ENCODE results near the gene FAM83E.
"Not testable (repeated sequence)": the region's sequence is repeated elsewhere in the genome, so short reads cannot be mapped to it uniquely, and the experiment has no call there.

Gene FAM83E

DNA sequence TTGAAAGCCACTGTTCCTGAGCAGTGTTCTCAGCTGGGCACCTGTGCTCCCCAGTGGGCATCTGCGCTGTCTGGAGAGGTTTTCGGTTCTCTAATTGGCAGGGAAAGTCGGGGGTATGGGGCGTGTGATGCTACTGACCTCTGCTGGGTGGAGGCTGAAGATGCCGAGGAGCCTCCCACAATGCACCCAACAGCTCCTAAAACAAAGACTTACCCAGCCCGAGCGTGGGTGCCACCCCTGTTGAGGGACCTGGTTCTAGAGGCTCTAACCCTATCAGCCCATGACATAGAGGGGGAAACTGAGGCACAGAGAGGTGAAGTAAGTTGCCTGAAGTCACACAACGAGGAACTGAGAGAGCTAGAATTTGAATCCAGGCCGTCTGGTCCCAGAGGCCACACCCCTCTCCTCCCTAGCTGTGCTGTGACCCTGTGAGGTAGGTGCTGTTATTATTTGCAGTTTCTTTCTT, 6.0 kb downstream of the FAM83E start:
- DNase-seq: peak; percentile 85

DNA sequence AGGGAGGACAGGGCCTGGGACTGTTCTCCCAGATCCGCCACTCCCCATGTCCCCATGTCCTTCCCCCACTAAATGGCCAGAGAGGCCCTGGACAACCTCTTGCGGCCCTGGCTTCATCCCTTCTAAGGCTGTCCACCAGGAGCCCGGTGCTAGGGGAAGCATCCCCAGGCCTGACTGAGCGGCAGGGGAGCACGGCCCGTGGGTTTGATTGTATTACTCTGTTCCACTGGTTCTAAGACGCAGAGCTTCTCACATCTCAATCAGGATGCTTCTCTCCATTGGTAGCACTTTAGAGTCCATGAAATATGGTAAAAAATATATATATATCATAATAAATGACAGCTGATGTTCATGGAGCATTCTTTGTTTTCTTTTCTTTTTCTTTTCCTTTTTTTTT, 7.5 kb downstream of the FAM83E start:
- DNase-seq: no peak

DNA sequence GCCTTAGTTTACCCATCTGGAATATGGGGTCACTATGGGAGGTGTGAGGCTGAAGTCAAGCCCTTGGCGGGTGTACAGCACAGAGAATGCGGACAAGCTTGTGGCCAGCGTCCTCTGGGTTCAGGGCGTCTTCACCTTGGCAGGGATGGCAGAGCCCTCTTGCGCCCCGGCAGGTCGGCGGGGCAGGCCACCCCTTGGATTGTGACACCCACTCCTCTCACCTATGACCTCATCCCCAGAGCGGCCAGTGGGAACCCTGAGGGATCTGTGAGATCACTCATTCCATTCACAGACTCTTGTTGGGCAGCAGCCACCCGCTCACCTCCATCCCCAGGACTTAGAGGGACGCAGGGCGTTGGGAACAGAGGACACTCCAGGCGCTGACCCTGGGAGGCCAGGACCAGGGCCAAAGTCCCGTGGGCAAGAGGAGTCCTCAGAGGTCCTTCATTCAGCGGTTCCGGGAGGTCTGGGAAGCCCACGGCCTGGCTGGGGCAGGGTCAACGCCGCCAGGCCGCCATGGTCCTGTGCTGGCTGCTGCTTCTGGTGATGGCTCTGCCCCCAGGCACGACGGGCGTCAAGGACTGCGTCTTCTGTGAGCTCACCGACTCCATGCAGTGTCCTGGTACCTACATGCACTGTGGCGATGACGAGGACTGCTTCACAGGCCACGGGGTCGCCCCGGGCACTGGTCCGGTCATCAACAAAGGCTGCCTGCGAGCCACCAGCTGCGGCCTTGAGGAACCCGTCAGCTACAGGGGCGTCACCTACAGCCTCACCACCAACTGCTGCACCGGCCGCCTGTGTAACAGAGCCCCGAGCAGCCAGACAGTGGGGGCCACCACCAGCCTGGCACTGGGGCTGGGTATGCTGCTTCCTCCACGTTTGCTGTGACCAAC, 8.2 kb downstream of the FAM83E start, which contains the start of gene SPACA4:
SPACA4 (plus strand) TSS at position 280 of the 896 bp plus-strand sequence; CDS start at position 517, 237 bp downstream.
- no peak for DNase-seq

DNA sequence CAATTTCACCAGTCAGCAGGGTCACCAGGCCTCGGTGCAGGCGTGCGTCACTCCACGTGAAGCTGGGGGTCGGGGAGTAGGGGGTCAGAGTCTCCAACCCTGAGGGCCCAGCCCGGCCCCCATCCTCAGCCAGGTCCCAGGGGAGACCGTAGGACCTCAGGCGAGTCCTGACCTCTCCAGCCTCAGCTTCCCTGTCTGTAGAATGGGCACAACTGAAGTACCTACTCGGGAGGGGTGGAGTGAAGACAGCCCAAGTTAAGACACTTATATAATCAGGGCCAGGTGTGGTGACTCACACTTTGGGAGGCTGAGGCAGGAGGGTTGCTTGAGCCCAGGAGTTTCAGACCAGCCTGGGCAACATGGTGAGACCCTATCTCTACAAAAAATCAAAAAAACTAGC, 11.0 kb downstream of the FAM83E start:
- no peak for DNase-seq

DNA sequence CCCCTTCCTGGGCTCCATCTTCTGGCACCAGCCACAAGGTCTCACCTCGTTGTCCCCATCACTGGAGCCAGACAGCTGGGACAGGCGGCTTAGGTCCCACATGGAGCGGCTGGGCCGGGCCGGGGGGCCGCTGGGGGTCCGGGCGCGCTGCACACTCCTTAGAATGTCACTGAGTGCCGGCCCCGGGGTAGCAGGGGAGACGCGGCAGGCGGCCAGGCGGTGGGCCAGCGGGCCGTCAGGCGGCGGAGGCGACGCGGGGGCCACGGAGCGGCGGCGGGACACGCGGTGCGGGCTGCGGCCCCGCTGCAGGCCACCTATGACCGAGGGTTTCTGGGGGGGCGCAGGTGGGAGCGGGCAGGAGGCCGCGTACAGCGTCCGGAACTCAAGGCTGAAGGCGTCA, 11.4 kb downstream of the FAM83E start:
- DNase-seq: no peak

DNA sequence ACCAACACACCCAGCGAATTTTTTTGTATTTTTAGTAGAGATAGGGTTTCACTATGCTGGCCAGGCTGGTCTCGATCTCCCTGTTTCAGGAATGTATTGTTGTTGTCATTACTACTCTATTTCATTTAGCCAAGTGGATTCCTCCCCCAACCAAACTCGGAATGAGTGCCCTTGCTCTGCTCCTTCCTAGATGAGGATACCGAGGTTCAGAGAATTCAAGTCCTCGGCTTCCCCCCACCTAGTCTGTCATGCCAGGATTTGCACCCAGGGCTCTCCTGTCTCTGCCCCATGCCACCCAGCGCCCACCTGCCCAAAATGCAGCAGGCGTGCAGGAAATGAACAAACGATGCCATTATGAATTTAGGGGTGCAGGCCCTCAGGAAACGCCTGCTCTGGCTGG, 11.9 kb downstream of the FAM83E start:
- no peak for DNase-seq

DNA sequence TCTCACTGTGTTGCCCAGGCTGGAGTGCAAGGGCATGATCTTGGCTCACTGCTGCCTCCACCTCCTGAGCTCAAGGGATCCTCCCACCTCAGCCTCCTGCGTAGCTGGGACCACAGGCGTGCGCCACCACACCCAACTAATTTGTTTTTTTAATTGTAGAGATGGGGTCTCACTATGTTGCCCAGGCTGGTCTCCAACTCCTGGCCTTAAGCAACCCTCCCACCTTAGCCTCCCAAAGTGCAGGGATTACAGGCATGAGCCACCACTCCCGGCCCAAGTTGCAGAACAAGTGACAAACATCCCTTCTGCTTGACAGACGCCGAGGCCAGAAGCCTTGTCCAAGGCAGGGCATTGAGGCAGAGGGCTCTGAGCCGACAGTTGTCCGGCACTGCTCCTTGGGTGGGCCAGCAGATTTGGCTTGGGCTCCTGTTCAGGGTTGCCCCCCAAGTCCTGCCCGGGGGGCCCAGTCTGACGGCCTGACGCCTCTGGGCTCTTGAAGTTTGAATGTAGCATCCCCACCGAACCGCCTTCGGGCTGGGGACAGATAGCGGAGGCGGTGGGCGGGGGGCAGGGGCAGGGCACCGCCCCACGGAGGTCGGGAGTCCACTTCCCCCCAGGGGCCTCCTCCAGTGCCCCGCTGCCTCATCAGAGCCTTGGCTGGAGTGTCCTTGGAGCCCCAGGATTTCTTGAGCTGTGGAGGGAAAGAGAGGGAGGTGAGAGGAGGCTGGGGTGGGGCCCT, 14.0 kb downstream of the FAM83E start:
- DNase-seq: no peak

DNA sequence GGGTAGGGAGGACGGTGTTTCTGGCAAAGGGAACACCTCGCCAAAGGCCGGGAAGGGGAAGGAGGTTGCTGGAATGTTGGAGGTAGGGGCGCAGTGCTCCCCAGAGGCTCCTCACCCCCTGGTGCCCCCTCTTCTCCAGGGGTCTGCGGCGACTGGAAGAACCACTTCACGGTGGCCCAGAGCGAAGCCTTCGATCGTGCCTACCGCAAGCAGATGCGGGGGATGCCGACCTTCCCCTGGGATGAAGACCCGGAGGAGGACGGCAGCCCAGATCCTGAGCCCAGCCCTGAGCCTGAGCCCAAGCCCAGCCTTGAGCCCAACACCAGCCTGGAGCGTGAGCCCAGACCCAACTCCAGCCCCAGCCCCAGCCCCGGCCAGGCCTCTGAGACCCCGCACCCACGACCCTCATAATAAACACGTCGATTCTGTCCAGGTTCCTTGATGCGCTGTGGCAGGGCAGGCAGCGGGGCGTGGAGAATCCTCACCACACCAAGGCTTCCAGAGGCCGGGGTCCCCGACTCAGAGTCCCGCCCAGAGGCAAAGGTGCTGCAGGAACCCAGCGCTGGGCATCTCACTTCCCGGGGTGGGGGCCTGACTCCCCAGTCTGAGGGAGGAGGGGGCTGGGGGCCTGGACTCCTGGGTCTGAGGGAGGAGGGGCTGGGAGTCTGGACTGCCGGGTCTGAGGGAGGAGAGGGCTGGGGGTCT, 15.7 kb downstream of the FAM83E start:
- DNase-seq: no peak

DNA sequence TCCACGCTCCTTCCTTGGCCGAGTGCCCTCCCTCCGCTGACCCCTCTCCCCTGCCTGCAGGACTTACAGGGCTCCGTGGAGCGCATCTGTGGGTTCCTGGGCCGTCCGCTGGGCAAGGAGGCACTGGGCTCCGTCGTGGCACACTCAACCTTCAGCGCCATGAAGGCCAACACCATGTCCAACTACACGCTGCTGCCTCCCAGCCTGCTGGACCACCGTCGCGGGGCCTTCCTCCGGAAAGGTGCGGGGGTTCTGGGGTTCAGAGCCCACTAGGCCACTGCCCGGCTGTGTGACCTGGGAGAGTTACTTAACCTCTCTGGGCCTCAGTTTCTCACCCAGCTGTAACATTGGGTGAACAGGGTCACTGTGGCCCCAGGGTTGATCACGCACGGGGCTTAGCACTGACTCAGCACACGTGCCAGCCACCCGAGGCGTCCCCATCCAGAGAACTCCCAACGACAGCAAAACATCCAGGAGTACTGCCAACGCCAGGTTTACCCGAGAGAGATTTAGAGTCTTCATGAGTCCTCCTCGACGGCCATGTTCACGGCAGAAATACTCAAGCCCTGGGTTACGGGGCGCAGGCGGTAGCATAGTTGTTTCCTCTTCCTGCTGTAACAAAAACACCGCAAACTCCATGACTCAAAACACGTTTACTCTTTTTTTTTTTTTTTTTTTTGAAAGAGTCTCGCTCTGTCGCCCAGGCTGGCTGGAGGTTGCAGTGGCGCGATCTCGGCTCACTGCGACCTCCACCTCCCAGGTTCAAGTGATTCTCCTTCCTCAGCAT, 18.0 kb downstream of the FAM83E start:
- peak; percentile 64 for DNase-seq

DNA sequence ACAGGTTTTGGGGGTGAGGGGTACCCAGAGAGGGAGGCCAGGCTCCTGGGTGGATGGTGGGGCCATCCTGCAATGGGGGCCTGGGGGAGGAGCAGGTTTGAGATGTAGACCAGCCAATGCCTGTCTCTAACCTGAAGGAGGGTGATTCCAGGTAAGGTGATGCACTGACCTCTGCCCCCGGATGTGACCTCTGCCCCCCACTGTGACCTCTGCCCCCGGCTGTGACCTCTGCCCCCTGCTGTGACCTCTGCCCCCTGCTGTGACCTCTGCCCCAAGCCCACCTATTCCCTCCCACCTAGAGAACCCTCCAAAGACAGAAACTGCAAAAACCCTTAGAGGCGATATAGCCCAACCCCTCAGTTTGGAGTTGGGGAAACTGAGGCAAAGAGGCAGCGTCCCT, 18.6 kb downstream of the FAM83E start:
- no peak for DNase-seq

DNA sequence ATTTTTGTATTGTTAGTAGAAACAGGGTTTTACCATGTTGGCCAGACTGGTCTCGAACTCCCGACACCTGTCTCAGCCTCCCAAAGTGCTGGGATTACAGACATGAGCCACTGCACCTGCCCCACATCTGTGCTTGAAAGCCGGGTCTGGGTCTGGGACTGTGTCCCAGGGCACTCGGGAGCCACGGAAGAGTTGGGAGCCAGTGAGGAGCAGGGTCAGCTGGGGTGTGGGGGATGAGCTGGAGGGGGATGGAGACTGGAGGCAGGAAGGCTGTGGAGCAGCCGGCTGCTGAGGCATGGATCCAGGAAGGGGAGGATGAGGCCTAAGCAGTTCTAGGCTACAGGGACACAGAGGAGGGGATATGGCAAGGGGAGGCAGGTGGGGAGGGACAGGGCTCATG, 19.0 kb downstream of the FAM83E start:
- DNase-seq: no peak

DNA sequence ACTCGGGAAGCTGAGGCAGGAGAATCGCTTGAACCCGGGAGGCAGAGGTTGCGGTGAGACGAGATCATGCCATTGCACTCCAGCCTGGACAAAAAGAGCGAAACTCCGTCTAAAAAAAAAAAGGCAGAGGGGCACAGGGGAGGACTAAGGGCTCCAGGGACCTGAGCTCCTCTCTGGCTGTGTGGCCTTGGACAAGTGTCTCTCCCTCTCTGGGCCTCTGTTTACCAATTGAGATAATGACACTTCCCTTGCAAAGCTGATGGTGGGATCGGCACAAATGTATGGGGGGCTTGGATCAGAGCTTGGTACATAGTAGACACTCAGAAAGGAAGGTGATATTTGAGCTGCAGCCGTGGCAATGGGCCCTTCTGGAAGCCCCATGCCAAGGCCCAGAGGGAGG, 19.7 kb downstream of the FAM83E start:
- DNase-seq: no peak

DNA sequence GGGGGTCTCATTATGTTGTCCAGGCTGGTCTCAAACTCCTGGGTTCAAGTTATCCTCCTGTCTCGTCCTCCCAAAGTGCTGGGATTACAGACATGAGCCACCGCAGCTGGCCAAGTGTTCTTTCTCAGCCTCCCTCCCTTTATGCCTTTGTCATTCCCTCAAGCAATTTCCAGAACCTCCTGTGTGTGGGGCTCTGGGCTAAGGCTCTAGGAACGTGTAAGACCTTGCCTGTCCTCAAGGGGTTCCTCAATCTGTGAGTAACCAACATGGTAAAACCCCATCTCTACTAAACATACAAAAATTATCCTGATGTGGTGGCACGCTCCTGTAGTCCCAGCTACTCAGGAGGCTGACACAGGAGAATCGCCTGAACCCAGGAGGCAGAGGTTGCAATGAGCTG, 23.9 kb downstream of the FAM83E start:
- DNase-seq: peak; percentile 25

DNA sequence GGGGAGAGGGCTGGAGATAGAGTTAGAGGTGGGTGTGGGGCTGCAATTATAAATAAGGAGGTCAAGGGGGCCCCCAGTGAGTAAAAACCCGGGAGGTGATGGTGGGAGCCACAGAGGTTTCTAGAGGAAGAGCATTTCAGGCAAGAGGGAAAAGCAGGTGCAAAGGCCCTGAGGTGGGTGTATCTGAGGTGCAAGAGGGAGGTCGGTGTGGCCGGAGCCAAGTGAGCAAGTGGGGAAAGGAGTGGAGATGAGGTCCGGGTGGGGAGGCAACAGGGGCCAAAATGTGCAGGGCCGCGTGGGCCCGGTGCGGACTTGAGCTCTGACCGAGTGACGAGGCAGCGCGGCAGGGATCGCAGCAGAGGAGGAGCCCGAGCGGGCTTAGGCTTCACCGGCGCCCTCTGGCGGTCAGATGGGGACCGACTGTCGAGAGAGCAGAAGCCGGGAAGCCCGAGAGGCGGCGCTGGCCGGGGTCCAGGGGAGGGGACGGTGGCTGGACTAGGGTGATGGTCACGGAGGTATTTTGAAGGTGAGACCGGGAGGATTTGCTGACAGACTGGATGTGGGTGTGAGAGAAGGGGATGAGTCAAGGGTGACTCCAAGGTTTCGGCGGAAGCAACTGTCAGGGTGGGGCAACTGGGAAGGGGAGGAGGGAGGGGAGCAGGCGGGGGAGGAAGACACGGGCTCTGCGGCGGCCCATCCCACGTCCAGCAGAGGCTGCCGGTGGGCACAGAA, 26.0 kb downstream of the FAM83E start:
- peak; percentile 85 for DNase-seq

DNA sequence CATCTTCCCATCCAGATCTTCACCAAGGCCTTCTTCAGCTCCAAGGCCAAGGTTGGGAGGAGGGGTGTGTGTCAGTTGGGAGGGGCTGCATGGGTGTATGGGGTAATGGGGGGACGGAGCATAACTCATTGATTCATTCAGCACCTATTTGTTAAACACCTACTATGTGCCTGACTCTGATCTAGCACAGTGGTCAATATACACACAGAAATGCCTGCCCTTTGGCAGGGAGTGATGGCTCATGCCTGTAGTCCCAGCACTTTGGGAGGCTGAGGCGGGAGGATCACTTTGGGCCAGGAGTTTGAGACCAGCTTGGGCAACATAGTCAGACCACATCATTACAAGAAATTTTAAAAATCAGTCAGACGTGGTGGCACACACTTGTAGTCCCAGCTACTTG, 27.5 kb downstream of the FAM83E start:
- DNase-seq: no peak

DNA sequence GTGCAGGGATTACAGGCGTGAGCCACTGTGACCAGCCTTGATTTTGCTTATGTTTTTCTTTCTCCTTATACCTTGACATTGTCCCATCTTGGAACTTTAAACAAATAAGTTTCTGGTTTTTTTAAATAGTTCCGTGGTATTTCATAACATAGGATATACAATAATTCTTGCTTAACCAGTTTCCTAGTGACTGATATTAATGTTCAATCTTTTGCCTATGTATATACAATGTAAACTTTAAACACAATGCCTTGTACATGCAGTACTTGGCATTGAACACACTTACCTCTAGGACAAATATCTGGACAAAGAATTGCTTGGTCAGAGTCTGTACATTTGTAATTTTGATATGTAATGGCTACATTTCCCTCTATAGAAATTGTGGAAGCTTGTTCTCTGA, 32.7 kb downstream of the FAM83E start:
- no peak for DNase-seq

DNA sequence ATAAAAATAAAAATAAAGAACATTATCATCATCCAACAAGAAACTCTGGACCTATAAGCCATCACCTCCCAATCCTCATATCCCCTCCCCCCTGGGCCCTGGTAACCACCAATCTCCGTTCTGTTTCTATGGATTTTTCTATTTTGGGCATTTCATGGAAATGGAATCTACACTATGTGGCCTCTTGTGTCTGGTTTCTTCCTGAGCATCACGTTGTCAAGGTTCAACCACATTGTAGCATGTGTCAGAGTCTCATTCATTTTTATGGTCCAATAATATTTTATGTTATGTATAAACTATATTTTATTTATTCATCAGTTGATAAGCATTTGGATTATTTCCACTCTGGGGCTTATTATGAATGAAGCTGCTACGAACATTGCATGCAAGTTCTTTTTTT, 36.0 kb downstream of the FAM83E start:
- DNase-seq: no peak

DNA sequence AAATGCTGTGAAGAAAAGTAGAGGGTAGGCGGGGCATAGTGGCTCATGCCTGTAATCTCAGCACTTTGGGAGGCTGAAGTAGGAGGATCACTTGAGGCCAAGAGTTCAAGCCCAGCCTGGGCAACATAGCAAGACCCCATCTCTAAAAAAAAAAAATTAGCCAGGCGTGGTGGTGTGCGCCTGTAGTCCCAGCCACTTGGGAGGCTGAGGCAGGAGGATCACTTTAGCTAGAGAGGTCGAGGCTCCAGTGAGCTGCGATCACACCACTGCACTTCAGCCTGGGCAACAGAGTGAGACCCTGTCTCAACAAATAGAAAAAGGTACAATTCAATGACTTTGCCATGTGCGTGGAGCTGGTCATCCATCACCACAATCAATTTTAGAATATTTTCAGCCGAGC, 37.0 kb downstream of the FAM83E start:
- DNase-seq: not testable (repeated sequence)

DNA sequence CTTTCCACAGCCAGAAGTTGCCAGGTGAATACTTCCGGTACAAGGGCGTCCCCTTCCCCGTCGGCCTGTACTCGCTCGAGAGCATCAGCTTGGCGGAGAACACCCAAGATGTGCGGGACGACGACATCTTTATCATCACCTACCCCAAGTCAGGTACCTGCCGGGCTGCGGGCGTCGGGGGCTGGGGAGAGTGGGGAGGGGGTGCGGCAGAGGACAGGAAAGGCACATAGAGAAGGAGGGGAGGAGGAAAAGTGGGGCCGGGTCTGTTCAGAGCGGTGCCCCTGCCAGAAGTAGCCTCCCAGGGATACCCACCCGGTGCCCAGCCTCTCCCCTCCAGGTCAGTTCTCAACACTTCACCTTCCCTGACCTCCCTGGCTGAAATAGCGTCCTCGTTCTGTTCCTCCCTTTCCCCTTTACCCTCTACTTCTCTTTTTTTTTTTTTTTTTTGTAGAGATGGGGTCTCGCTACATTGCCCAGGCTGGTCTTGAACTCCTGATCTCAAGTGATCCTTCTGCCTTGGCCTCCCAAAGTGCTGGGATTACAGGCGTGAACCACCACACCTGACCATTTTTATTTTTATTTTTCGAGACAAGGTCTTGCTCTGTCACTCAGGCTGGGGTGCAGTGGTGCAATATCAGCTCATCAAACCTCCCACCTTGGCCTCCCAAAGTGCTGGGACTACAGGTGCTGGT, 38.8 kb downstream of the FAM83E start:
- DNase-seq: no peak

DNA sequence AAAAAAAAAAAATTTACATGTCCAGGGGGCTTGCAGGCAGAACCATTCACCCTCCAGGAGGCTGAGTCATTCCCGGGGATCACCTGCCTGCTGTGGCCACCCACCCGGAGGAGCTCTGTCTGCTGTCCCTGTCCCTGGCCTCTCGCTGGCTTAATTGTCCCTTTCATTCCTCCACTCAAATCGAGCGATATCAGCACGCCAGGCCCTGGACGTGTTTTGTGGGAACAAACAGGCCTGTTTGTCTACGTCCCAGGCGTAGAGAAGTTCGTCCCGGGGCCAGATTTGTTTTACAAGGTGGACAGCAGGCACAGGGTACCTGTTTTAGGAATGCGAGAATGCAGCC, 41.7 kb downstream of the FAM83E start:
- DNase-seq: no peak

Measured in MV-4-11 (cell line).